ENCODE data around the gene MRTFA.

GRCh38 chr22:40637183-40638150, 948 bp upstream of the MRTFA start:
- TF ChIP-seq POLR2A (IDR thresholded peaks at IDR 0.05) (no peak), CTCF (IDR thresholded peaks at IDR 0.05) (no peak)
